HepG2 (cell line): ENCODE measurements around the gene NOL4L. TPM values are rescaled to one million over a fixed set of nuclear protein-coding genes. Genes with fewer than 3 reads are reported as not detected.
A peak's percentile ranks its signal among the peaks of the same experiment; 100 is the strongest.

Experiments used
- FOXM1 ChIP-seq: sonication (generic); formaldehyde crosslinking; IDR thresholded peaks from 2 replicates; pipeline ENCODE4 v1.5.0; 2020; ENCODE audit warnings: missing genetic modification reagents
- GATAD1 ChIP-seq: IDR thresholded peaks from 2 replicates; pipeline ENCODE4 v1.6.1; 2016; ENCODE audit warnings: missing genetic modification reagents, missing compliant biosample characterization
- HMG20A ChIP-seq: IDR thresholded peaks from 2 replicates; pipeline ENCODE4 v1.6.1; 2016; ENCODE audit warnings: borderline replicate concordance
- IKZF5 ChIP-seq: IDR thresholded peaks from 2 replicates; pipeline ENCODE4 v1.6.1; 2018; ENCODE audit warnings: missing genetic modification reagents, mild to moderate bottlenecking, missing compliant biosample characterization
- MED1 ChIP-seq: sonication (generic); formaldehyde crosslinking; IDR thresholded peaks from 2 replicates; pipeline ENCODE4 v1.4.0; 2020; ENCODE audit warnings: missing genetic modification reagents
- NFATC3 ChIP-seq: sonication (generic); formaldehyde crosslinking; IDR thresholded peaks from 2 replicates; pipeline ENCODE4 v1.5.1; 2020; ENCODE audit warnings: mild to moderate bottlenecking, missing genetic modification reagents
- PHF21A ChIP-seq: sonication (generic); formaldehyde crosslinking; IDR thresholded peaks from 2 replicates; pipeline ENCODE4 v1.5.0; 2020; ENCODE audit warnings: mild to moderate bottlenecking, missing genetic modification reagents
- RFXAP ChIP-seq: sonication (generic); formaldehyde crosslinking; IDR thresholded peaks from 2 replicates; pipeline ENCODE4 v1.4.0; 2020; ENCODE audit warnings: missing genetic modification reagents, borderline replicate concordance
- SMARCE1 ChIP-seq: fragments of 450-650 bp; IDR thresholded peaks from 2 replicates; pipeline ENCODE4 v1.6.1; 2017; ENCODE audit warnings: borderline replicate concordance
- SNAPC2 ChIP-seq: sonication (generic); formaldehyde crosslinking; IDR thresholded peaks from 2 replicates; pipeline ENCODE4 v1.8.1; 2022; ENCODE audit warnings: mild to moderate bottlenecking, missing genetic modification reagents
- TEF ChIP-seq: sonication (generic); formaldehyde crosslinking; IDR thresholded peaks from 2 replicates; pipeline ENCODE4 v1.5.0; 2020; ENCODE audit warnings: missing genetic modification reagents
- ZBTB4 ChIP-seq: sonication (generic); formaldehyde crosslinking; IDR thresholded peaks from 2 replicates; pipeline ENCODE4 v1.4.0; 2020; ENCODE audit warnings: missing genetic modification reagents, mild to moderate bottlenecking, borderline replicate concordance
- ZNF232 ChIP-seq: sonication (generic); formaldehyde crosslinking; IDR thresholded peaks from 2 replicates; pipeline ENCODE4 v1.4.0; 2020; ENCODE audit warnings: missing genetic modification reagents, borderline replicate concordance
- ZNF512B ChIP-seq: sonication (generic); formaldehyde crosslinking; IDR thresholded peaks from 2 replicates; pipeline ENCODE4 v1.5.1; 2020; ENCODE audit warnings: missing genetic modification reagents, mild to moderate bottlenecking, borderline replicate concordance
- ZNF556 ChIP-seq: sonication (generic); formaldehyde crosslinking; IDR thresholded peaks from 2 replicates; pipeline ENCODE4 v1.4.0; 2020; ENCODE audit warnings: mild to moderate bottlenecking, missing genetic modification reagents, borderline replicate concordance
- ZNF790 ChIP-seq: sonication (generic); formaldehyde crosslinking; IDR thresholded peaks from 2 replicates; pipeline ENCODE4 v1.8.0; 2022; ENCODE audit warnings: missing genetic modification reagents, mild to moderate bottlenecking, borderline replicate concordance
- ZNF792 ChIP-seq: IDR thresholded peaks from 2 replicates; pipeline ENCODE4 v1.6.1; 2016
- ZSCAN9 ChIP-seq: IDR thresholded peaks from 2 replicates; pipeline ENCODE4 v1.6.1; 2016; ENCODE audit warnings: borderline replicate concordance
- polyA plus RNA-seq, 8 experiments: library from polyadenylated mRNA; depleted of rRNA in 3 of 8; stranded (reverse) in 7 of 8; unstranded in 1 of 8; fragments of >200 nt; fragmentation: Illumina TruSeq in 4 of 8; extraction: Trizol in 4 of 8; gene quantifications; 2 replicates each; pipeline versions ENCODE4 v1.2.1 to v1.2.3, GENCODE V29; 2011 to 2016; ENCODE audit warnings: low read depth in 4 of 8, missing spikeins in 1 of 8, mixed read lengths in 1 of 8; ENCODE audit not compliant: insufficient read depth in 1 of 8
- total RNA-seq, 5 experiments: library from RNA; depleted of rRNA; stranded (reverse); fragments of >200 nt; fragmentation: Illumina TruSeq; extraction: Trizol; gene quantifications; 2 replicates each; pipeline ENCODE4 v1.2.3, GENCODE V29; 2016; ENCODE audit warnings: low read depth in 1 of 5
- TF ChIP-seq, protein P1 (sequence below): sonication (generic); formaldehyde crosslinking; conservative IDR thresholded peaks from 2 replicates; pipeline ENCODE4 v1.8.1; 2023; ENCODE audit warnings: missing genetic modification reagents

NOL4L gene
- total and polyA plus RNA-seq, 2 of the 13 experiments (the other 11 are each of a cell fraction or from before 2014, with no cell fraction given), result 16.6 to 35.4 TPM

- TF ChIP-seq HMG20A, result peak; percentile 73; the same call in 1 of the 2 replicates
- peak; percentile 95 for TF ChIP-seq MED1 (CRISPR knock-in tag)
- peak; percentile 23; the same call in 1 of the 2 replicates for TF ChIP-seq ZNF790
- TF ChIP-seq PHF21A (CRISPR knock-in tag), result peak; percentile 100
- no peak for TF ChIP-seq SMARCE1
- TF ChIP-seq, protein P1, sequence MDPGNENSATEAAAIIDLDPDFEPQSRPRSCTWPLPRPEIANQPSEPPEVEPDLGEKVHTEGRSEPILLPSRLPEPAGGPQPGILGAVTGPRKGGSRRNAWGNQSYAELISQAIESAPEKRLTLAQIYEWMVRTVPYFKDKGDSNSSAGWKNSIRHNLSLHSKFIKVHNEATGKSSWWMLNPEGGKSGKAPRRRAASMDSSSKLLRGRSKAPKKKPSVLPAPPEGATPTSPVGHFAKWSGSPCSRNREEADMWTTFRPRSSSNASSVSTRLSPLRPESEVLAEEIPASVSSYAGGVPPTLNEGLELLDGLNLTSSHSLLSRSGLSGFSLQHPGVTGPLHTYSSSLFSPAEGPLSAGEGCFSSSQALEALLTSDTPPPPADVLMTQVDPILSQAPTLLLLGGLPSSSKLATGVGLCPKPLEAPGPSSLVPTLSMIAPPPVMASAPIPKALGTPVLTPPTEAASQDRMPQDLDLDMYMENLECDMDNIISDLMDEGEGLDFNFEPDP (CRISPR knock-in tag), result 0 out of 2 replicates have a peak, but pooled peaks have one; percentile 74
- 0 out of 2 replicates have a peak, but pooled peaks have one; percentile 72 for TF ChIP-seq NFATC3 (CRISPR knock-in tag)
- TF ChIP-seq ZNF556 (CRISPR knock-in tag), result peak; percentile 99; the same call in 1 of the 2 replicates
- TF ChIP-seq ZNF792, result peak; percentile 95; the same call in 1 of the 2 replicates
- TF ChIP-seq ZSCAN9 (CRISPR knock-in tag), result peak; percentile 79; the same call in 1 of the 2 replicates
- TF ChIP-seq ZNF512B, result no peak
- TF ChIP-seq TEF, result no peak
- TF ChIP-seq IKZF5 (CRISPR knock-in tag), result peak; percentile 98
- TF ChIP-seq ZNF232, result no peak
- TF ChIP-seq SNAPC2, result no peak
- TF ChIP-seq GATAD1, result peak; percentile 84
- peak; percentile 76 for TF ChIP-seq ZBTB4 (CRISPR knock-in tag)
- 0 out of 2 replicates have a peak, but pooled peaks have one; percentile 24 for TF ChIP-seq RFXAP (CRISPR knock-in tag)
- TF ChIP-seq FOXM1, result no peak
These were observed 119.8 kb downstream of the NOL4L start (continued) for GRCh38 chr20:32465092-32465900.
